ENCODE data around the gene ZNF618. TPM values are rescaled to one million over a fixed set of nuclear protein-coding genes. Genes with fewer than 3 reads are reported as not detected.

Gene ZNF618
- total and polyA plus RNA-seq, 2 experiments from 2014 or later: 2.3 to 5.1 TPM

GRCh38 chr9:113949571-113950078 lies 73.5 kb downstream of the ZNF618 start:
- no peak overlapping the region for H3K9ac ChIP-seq
- no peaks in the 10 kb centered on the region for H3K27me3 ChIP-seq (replicated peaks; ENCODE audit: insufficient read depth)
- no peak overlapping the region for H3K4me2 ChIP-seq (ENCODE audit: unreplicated experiment)
- no peaks in the 10 kb centered on the region for H3K9me3 ChIP-seq (ENCODE audit: low read depth)
- H3F3A ChIP-seq (ENCODE audit: insufficient read depth): peaks cover 23% of the 10 kb centered on the region
- in situ Hi-C loops (cut with MboI): no loop called here
- H3K36me3 ChIP-seq (ENCODE audit: low read depth): no peaks in the 10 kb centered on the region
- 96 to 97% methylated on average over 17 of the region's 17 CpGs for WGBS, 2 experiments (ENCODE audit: low coverage in 1 of 2, low lambda C conversion rate in 2 of 2, missing lambda C conversion rate in 2 of 2)
- H3K4me3 ChIP-seq: no peak overlapping the region
- H3K79me2 ChIP-seq (ENCODE audit: insufficient read depth): peaks cover 21% of the 10 kb centered on the region
- H3K27ac ChIP-seq: no peak overlapping the region
- no peaks in the 10 kb centered on the region for H4K20me1 ChIP-seq (ENCODE audit: insufficient read depth)
- no peaks in the 10 kb centered on the region for H3K9me2 ChIP-seq (ENCODE audit: insufficient read depth)
- no peak for DNase-seq
- H2AFZ ChIP-seq: no peak overlapping the region
- TF ChIP-seq EZH2 (IDR thresholded peaks at IDR 0.05; ENCODE audit: insufficient read depth, poor library complexity, severe bottlenecking): no peak
- TF ChIP-seq EZH2phosphoT487 (IDR thresholded peaks at IDR 0.05; ENCODE audit: insufficient read depth, low read depth): no peak
- H3K4me1 ChIP-seq (ENCODE audit: insufficient read depth): peaks cover 28% of the 10 kb centered on the region

- WGBS, 2 experiments (ENCODE audit: low coverage in 1 of 2, low lambda C conversion rate in 2 of 2, missing lambda C conversion rate in 2 of 2): 93 to 95% methylated on average over 13 of the region's 13 CpGs
- Histone ChIP-seq H3K27ac (no peak overlapping the region), H3K79me2 (ENCODE audit: insufficient read depth) (peaks cover 21% of the 10 kb centered on the region), H3K9me2 (ENCODE audit: insufficient read depth) (no peaks in the 10 kb centered on the region), H4K20me1 (ENCODE audit: insufficient read depth) (no peaks in the 10 kb centered on the region), H3K9ac (no peak overlapping the region), H3K4me3 (no peak overlapping the region), H3K9me3 (ENCODE audit: low read depth) (no peaks in the 10 kb centered on the region), H3K4me2 (ENCODE audit: unreplicated experiment) (no peak overlapping the region), H3K27me3 (replicated peaks; ENCODE audit: insufficient read depth) (no peaks in the 10 kb centered on the region), H3K36me3 (ENCODE audit: low read depth) (no peaks in the 10 kb centered on the region), H2AFZ (no peak overlapping the region), H3K4me1 (ENCODE audit: insufficient read depth) (peaks cover 36% of the 10 kb centered on the region), H3F3A (ENCODE audit: insufficient read depth) (peaks cover 31% of the 10 kb centered on the region)
- TF ChIP-seq EZH2 (IDR thresholded peaks at IDR 0.05; ENCODE audit: insufficient read depth, poor library complexity, severe bottlenecking): no peak
- TF ChIP-seq EZH2phosphoT487 (IDR thresholded peaks at IDR 0.05; ENCODE audit: insufficient read depth, low read depth): no peak
- DNase-seq: no peak
- in situ Hi-C loops (cut with MboI): no loop called here
Observed at GRCh38 chr9:113950195-113951031, 74.3 kb downstream of the ZNF618 start.

GRCh38 chr9:113951032-113951372 lies 74.9 kb downstream of the ZNF618 start:
- H3K79me2 ChIP-seq (ENCODE audit: insufficient read depth): peaks cover 18% of the 10 kb centered on the region
- WGBS, 2 experiments (ENCODE audit: low coverage in 1 of 2, low lambda C conversion rate in 2 of 2, missing lambda C conversion rate in 2 of 2): 95 to 100% methylated on average over 1 to 2 of the region's 2 CpGs
- H3K4me1 ChIP-seq (ENCODE audit: insufficient read depth): peaks cover 41% of the 10 kb centered on the region
- no peaks in the 10 kb centered on the region for H3K9me2 ChIP-seq (ENCODE audit: insufficient read depth)
- in situ Hi-C loops (cut with MboI): no loop called here
- no peak overlapping the region for H3K27ac ChIP-seq
- no peak overlapping the region for H3K9ac ChIP-seq
- H3K4me3 ChIP-seq: no peak overlapping the region
- no peak for TF ChIP-seq EZH2 (IDR thresholded peaks at IDR 0.05; ENCODE audit: insufficient read depth, poor library complexity, severe bottlenecking)
- no peak for TF ChIP-seq EZH2phosphoT487 (IDR thresholded peaks at IDR 0.05; ENCODE audit: insufficient read depth, low read depth)
- H3K9me3 ChIP-seq (ENCODE audit: low read depth): no peaks in the 10 kb centered on the region
- DNase-seq: no peak
- no peaks in the 10 kb centered on the region for H3K27me3 ChIP-seq (replicated peaks; ENCODE audit: insufficient read depth)
- H3K4me2 ChIP-seq (ENCODE audit: unreplicated experiment): no peak overlapping the region
- H3F3A ChIP-seq (ENCODE audit: insufficient read depth): peaks cover 36% of the 10 kb centered on the region
- H3K36me3 ChIP-seq (ENCODE audit: low read depth): no peaks in the 10 kb centered on the region
- H4K20me1 ChIP-seq (ENCODE audit: insufficient read depth): no peaks in the 10 kb centered on the region
- H2AFZ ChIP-seq: no peak overlapping the region

- Histone ChIP-seq H4K20me1 (ENCODE audit: insufficient read depth) (no peaks in the 10 kb centered on the region), H3K4me1 (ENCODE audit: insufficient read depth) (peaks cover 56% of the 10 kb centered on the region), H3K9ac (no peak overlapping the region), H3K9me2 (ENCODE audit: insufficient read depth) (no peaks in the 10 kb centered on the region), H3K9me3 (ENCODE audit: low read depth) (no peaks in the 10 kb centered on the region), H3F3A (ENCODE audit: insufficient read depth) (peaks cover 52% of the 10 kb centered on the region), H3K79me2 (ENCODE audit: insufficient read depth) (peaks cover 29% of the 10 kb centered on the region), H3K36me3 (ENCODE audit: low read depth) (no peaks in the 10 kb centered on the region), H3K4me2 (ENCODE audit: unreplicated experiment) (peak overlapping the region; percentile 17), H2AFZ (no peak overlapping the region), H3K4me3 (no peak overlapping the region), H3K27me3 (replicated peaks; ENCODE audit: insufficient read depth) (no peaks in the 10 kb centered on the region), H3K27ac (0 out of 2 replicates have a peak overlapping the region, but pooled peaks have one; percentile 10)
- TF ChIP-seq EZH2 (IDR thresholded peaks at IDR 0.05; ENCODE audit: insufficient read depth, poor library complexity, severe bottlenecking) (no peak), EZH2phosphoT487 (IDR thresholded peaks at IDR 0.05; ENCODE audit: insufficient read depth, low read depth) (no peak)
- in situ Hi-C loops (cut with MboI): no loop called here
- DNase-seq: no peak
Observed at GRCh38 chr9:113952676-113953075, 76.6 kb downstream of the ZNF618 start.
